Tibial artery (tissue), 4 donors: ENCODE results near the gene ITGA2.

Source experiments
- DNase-seq, 2 donors: peaks; one replicate each; pipeline ENCODE4 v3.0.0-alpha.2; 2019
- H3K27ac ChIP-seq, 2 donors: fragments of 200-600 bp; sonication (generic) in 1 of 2; 1 replicate in 1 of 2; 2 replicates in 1 of 2; pipeline ENCODE4 v1.5.1; 2018 to 2019; ENCODE audit warnings: mild to moderate bottlenecking in 1 of 2
- H3K27me3 ChIP-seq, 2 donors: fragments of 200-600 bp; sonication (generic) in 1 of 2; one replicate each; pipeline versions ENCODE4 v1.5.1 to v1.6.0; 2016 to 2019
- H3K36me3 ChIP-seq, 3 donors: fragments of 200-600 bp; sonication (generic) in 2 of 3; one replicate each; pipeline ENCODE4 v1.5.1; 2016 to 2019; ENCODE audit warnings: mild to moderate bottlenecking in 2 of 3
- H3K4me1 ChIP-seq, 4 donors: fragments of 200-600 bp; sonication (generic) in 2 of 4; 1 replicate in 3 of 4; 2 replicates in 1 of 4; pipeline ENCODE4 v1.5.1; 2016 to 2019
- H3K4me3 ChIP-seq, 2 donors: fragments of 200-600 bp; sonication (generic) in 1 of 2; 1 replicate in 1 of 2; 2 replicates in 1 of 2; pipeline ENCODE4 v1.5.1; 2018 to 2019; ENCODE audit warnings: mild to moderate bottlenecking in 2 of 2
- H3K9me3 ChIP-seq, 3 donors: fragments of 200-600 bp; sonication (generic) in 1 of 3; one replicate each; pipeline ENCODE4 v1.5.1; 2016 to 2019
- intact Hi-C: fragments of 100-400 bp; cut with DNase I; formaldehyde crosslinking; loops from one replicate; pipeline ENCODE4 v1.15.0; 2023; ENCODE audit warnings: low total_unique reads
- TF ChIP-seq, protein P1 (sequence below), 2 experiments: fragments of 200-600 bp in 1 of 2; fragments of 450-650 bp in 1 of 2; IDR thresholded peaks; one replicate each; pipeline ENCODE4 v1.5.1; 2017 to 2019; ENCODE audit warnings: antibody characterized with exemption in 2 of 2, mild to moderate bottlenecking in 1 of 2, moderate library complexity in 1 of 2

The ITGA2 gene

GRCh38 chr5:53100606-53101005 is 111.5 kb downstream of the ITGA2 start:
- DNase-seq = no peak
- H3K27ac ChIP-seq = no peak overlapping the region

DNA sequence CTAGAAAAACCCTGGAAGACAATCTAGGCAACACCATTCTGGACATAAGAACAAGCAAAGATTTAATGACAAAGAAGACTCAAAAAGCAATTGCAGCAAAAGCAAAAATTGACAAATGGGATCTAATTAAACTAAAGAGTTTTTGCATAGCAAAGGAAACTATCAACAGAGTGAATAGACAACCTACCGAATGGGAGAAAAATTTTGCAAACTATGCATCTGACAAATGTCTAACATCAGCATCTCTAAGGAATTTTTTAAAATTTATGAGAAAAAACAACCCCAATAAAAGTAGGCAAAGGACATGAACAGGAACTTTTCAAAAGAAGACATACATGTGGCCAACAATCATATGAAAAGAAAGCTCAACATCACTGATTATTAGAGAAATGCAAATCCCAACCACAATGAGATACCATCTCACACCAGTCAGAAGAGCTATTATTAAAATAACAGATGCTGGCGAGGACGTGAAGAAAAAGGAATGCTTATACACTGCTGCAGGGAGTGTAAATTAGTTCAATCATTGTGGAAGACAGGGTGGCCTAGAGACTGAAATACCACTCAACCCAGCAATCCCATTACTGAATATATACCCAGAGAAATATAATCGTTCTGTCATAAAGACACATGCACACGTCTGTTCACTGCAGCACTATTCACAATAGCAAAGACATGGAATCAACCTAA is 116.6 kb downstream of the ITGA2 start:
- TF ChIP-seq, protein P1, sequence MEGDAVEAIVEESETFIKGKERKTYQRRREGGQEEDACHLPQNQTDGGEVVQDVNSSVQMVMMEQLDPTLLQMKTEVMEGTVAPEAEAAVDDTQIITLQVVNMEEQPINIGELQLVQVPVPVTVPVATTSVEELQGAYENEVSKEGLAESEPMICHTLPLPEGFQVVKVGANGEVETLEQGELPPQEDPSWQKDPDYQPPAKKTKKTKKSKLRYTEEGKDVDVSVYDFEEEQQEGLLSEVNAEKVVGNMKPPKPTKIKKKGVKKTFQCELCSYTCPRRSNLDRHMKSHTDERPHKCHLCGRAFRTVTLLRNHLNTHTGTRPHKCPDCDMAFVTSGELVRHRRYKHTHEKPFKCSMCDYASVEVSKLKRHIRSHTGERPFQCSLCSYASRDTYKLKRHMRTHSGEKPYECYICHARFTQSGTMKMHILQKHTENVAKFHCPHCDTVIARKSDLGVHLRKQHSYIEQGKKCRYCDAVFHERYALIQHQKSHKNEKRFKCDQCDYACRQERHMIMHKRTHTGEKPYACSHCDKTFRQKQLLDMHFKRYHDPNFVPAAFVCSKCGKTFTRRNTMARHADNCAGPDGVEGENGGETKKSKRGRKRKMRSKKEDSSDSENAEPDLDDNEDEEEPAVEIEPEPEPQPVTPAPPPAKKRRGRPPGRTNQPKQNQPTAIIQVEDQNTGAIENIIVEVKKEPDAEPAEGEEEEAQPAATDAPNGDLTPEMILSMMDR (IDR thresholded peaks at IDR 0.05) = no peak
- Histone ChIP-seq H3K9me3 (no peaks in the 10 kb centered on the region), H3K27me3 (no peaks in the 10 kb centered on the region), H3K4me1 (peaks cover 0 to 33% (median 11%) of the 10 kb centered on the region in 4 donors), H3K27ac (no peak overlapping the region), H3K36me3 (peaks cover 0 to 36% (median 11%) of the 10 kb centered on the region in 3 donors), H3K4me3 (no peak overlapping the region)
- DNase-seq = no peak
- intact Hi-C loops = no loop called here

More at GRCh38 chr5:53100606-53101005, 111.5 kb downstream of the ITGA2 start:
- Histone ChIP-seq H3K4me3 (no peak overlapping the region), H3K4me1 (peaks cover 0 to 17% (median 8%) of the 10 kb centered on the region in 4 donors), H3K9me3 (no peaks in the 10 kb centered on the region), H3K27me3 (no peaks in the 10 kb centered on the region), H3K36me3 (peaks cover 15 to 61% (median 21%) of the 10 kb centered on the region in 3 donors)
- TF ChIP-seq, protein P1 (IDR thresholded peaks at IDR 0.05) = no peak
- intact Hi-C loops = no loop called here

GRCh38 chr5:53109056-53109442 is 119.9 kb downstream of the ITGA2 start:
- intact Hi-C loops = no loop called here
- Histone ChIP-seq H3K36me3 (peaks cover 0 to 9% (median 5%) of the 10 kb centered on the region in 3 donors), H3K4me1 (peaks cover 0 to 33% (median 11%) of the 10 kb centered on the region in 4 donors), H3K27me3 (no peaks in the 10 kb centered on the region), H3K27ac (peak overlapping the region; percentile 79 to 82), H3K4me3 (peak overlapping the region; percentile 72 to 84), H3K9me3 (no peaks in the 10 kb centered on the region)
- TF ChIP-seq, protein P1 (IDR thresholded peaks at IDR 0.05) = no peak
- no peak for DNase-seq

DNA sequence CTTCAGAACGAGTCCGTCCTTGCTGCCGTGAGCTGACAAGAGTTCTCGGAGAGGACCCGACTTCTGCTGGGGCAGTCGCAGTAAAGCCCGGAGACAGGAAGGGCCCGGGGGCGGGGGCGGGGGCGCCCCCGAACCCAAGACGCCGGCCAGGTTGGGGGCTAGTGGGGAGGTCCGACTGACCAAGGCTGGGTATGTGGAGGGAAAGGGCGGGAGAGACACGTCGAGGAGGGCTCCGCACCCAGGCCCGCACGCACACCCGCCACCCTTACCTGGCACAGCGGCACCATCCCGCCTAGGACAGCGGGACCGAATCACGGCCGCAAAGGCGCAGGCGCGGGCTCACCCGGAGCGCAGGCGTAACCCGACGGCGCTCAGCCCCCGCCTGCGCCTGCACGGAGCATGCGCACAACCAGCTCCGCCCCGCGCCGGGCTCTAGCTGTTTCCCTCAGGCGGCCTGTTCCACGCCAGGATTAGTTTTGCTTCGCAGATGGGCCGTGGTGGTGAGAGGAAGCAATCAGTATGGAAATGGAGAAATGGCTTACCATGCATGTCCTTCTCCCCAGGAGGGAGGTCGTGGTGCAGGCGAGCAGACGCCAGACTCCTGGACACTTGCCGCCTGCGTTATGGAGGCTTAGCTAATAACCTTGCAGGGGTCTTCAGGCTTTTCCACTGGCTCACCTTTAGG is 120.4 kb downstream of the ITGA2 start, which contains the start of gene MOCS2:
MOCS2 (minus strand) TSS at position 315 of the 685 bp plus-strand sequence. CDS start 2,583 bp downstream, outside the sequence.
- peaks cover 0 to 7% (median 5%) of the 10 kb centered on the region in 3 donors for H3K36me3 ChIP-seq
- H3K4me3 ChIP-seq = peak within 1 kb of the TSS; percentile 72 to 84
- TF ChIP-seq, protein P1 (IDR thresholded peaks at IDR 0.05) = no peak
- H3K9me3 ChIP-seq = no peaks in the 10 kb centered on the region
- H3K27me3 ChIP-seq = no peaks in the 10 kb centered on the region
- intact Hi-C loops = no loop called here
- peaks cover 0 to 33% (median 11%) of the 10 kb centered on the region in 4 donors for H3K4me1 ChIP-seq
- H3K27ac ChIP-seq = peak within 1 kb of the TSS; percentile 79 to 82
- peak; percentile 87 to 93 for DNase-seq

GRCh38 chr5:53110156-53110555 is 121.0 kb downstream of the ITGA2 start:
- no peak for DNase-seq
- Histone ChIP-seq H3K36me3 (peaks cover 0 to 7% (median 5%) of the 10 kb centered on the region in 3 donors), H3K27ac (peak overlapping the region; percentile 79 to 82), H3K4me3 (peak overlapping the region; percentile 72 to 84), H3K4me1 (peaks cover 0 to 33% (median 11%) of the 10 kb centered on the region in 4 donors), H3K9me3 (no peaks in the 10 kb centered on the region), H3K27me3 (no peaks in the 10 kb centered on the region)
- intact Hi-C loops = no loop called here
- TF ChIP-seq, protein P1 (IDR thresholded peaks at IDR 0.05) = no peak
